Activated T-cell treated with anti-CD3 and anti-CD28 coated beads for 48 hours (primary cell): ENCODE results near the gene DMD.
"Not testable (repeated sequence)": the region's sequence is repeated elsewhere in the genome, so short reads cannot be mapped to it uniquely, and the experiment has no call there.

Source experiments
- DNase-seq: peaks from one replicate; pipeline ENCODE4 v3.0.0-alpha.2; 2020; ENCODE audit warnings: low read depth

The DMD gene

DNA sequence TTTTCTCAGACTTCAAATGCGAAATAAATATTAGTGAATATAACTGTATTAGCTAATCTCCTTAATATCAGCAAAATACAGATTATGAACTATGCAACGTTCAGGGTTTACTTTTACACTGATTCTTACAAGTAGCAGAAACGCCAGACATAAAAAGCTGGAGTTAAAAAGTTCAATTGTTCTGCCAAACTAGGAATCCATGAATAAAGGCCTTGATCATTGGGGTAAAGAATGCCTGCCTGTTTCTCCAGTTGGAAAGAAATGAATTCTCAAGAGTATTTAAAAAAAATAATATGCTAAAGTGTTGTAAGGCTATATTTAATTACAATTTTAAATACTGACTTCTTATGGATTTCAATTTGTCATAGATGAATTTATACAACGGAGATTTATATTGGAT lies 612.2 kb downstream of the DMD start:
- DNase-seq = no peak

DNA sequence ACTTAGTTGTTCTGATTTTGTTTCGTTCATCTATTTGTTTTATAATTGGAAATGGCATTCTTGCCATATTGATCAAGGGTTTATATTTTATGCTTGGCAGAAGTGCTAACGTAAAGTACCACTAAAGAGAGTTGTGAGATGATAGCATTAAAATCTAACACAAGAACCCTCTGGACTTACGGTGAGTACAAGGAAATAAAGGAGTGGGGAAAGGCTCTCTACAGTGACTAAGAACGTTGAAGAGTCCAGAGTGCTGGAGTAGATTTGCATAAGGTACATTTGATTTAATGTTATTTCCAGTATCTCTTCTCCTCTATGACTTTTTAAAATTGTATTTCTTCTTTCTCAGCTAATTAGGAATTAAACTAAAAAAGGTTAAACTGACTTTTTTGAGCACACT lies 612.6 kb downstream of the DMD start:
- DNase-seq = no peak

DNA sequence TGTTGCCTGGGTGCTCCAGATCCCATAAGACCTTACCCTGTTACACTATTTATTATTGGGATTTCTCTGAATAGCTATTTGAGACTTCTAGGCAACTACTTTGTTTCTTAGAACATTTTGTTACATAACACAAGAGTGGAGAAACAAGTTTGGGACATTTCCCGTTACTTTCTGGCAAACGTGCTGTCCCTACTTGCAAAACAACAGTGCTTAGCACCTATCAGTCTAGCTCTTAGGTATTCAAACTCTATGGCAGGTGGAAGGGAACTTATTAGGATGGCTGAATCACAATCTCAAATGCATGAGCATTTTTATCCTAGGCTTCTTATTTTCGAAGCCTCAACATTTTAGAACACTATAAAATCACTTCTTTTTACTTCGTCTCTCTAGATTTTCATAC lies 613.6 kb downstream of the DMD start:
- DNase-seq = no peak

DNA sequence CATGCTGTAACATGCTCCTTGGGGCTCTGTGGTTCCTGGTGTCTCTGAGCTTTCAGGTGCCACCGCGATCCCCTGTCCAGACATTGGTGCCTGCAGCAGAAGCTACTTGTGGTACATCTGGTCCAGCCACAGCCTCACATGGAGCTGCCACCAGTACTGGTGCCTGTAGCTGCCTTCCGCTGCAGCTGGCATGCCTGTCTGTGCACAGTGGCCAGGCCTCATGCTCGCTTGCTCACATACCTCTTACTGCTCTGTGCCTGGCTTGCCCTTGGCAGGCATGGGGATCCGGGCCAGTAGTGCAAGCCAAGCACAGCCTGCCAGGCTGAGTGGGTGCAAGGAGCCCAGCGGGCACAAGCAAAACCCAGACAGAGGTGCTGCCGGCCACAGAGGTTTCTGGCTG lies 618.6 kb downstream of the DMD start:
- no peak for DNase-seq

DNA sequence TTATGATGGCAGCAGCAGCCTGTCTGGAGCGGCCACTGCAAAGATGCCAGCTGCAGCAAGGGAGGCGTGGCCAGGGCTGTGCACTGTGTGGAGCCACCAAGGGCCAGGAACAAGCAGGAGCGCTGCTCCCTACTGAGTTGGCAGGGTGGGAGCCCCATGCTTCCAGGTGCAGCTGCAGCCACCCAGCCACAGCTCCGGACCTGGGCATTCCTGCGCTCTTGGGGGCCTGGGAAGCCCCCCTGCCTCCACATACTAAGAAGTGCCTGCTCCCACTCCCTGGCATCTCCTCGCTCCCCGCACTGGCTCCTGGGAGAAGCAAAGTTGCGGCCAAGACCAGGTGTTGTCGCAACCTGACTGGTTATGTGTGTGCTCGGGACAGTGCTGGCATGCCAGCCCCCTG lies 619.8 kb downstream of the DMD start:
- DNase-seq = no peak

DNA sequence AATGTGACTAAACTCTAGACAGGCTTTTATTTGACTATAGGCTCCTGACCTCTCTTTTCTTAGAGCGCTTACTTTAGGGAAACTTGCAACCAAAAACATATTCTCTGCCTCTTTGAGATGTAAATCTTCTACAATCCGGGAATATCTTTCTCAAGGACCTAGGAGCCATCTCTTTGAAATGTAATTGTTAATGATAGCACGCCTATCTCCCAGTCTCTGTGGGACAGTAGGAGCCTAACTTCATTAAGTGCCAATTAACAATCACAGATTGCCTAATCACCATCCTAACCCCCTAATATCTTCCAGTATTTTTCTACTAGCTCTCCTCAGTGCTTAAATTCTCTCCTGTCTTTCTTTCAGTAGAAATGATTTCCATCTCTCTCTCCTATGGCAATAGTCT lies 628.6 kb downstream of the DMD start:
- no peak for DNase-seq

DNA sequence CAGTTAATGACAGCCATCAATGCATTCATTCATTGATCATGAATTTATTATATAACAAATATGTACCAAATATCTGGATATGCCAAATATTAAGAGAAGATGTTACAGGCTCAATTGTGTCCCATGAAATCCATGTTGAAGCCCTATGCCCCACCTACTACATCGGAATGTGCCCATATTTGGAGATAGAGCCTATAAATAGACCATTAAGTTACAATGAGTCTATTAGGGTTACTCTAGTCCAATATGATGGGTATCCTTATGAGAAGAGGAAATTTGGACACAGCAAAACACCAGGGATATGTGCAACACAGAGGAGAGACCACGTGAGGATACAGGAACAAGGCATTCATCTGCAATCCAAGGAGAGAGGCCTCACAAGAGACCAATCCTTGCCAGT lies 634.5 kb downstream of the DMD start:
- no peak for DNase-seq

DNA sequence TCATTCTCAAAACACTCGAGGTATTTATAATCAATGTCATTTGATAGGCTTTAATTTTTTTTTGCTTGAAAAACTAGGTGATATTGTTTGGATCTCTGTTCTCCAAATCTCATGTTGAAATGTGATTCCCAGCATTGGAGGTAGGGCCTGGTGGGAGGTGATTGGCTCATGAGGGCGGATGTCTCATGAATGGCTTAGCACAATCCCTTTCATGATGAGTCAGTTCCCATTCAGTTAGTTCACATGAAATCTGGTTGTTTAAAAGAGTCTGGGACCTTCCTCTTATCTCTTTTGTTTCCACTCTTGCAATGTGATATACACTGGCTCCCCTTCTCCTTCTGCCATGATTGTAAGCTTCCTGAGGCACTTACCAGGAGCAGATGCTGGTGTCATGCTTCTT lies 638.7 kb downstream of the DMD start:
- no peak for DNase-seq

DNA sequence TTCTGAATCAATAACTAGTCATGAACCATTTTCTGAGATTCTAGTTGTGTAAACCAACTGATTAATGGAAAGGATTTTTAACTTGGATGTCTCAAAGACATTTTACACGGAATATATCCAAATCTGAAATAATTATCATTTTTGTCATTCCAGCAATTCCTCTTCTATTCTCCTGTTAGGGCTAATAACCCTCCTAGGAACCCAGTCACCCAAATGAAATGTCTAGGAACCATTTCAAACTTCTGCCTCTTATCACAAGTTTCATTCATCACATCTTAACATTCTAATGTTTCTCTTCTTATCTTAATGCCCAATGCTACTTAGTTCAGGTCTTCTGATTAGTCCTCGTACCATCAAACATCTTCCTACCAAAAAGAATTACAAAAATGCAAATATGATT lies 639.8 kb downstream of the DMD start:
- DNase-seq = no peak

DNA sequence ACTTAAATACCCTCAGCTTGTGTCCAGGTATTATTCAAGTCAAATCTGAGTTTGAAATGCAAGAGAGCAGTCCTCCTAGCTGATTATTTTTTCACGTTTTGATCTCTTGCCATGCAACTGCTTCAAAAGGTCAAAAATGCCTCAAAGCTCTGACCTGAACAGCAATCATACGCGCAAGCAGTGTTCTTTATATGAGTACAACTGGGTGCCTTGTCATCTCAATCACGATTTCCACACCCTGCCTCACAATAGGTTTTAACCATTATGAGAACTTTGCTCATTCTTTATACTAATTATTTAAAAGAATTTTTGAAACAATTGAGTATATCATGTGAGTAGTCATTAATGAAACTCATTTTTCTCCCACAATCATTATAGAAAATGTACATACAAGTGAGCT lies 649.1 kb downstream of the DMD start:
- no peak for DNase-seq

DNA sequence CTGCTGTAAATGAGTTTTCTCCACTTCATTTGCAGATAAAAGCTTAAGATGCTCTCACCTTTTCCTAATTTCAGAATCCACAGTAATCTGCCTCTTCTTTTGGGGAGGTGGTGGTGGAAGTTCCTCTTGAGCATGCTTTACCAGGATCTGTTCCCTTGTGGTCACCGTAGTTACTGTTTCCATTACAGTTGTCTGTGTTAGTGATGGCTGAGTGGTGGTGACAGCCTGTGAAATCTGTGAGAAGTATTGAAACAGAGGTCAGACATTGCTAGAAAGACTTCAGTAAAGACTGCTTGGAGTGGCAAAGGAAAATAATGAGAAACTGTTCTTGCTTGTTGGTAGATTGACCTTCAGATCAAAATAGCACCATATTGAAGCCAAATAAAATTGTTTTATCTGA lies 666.2 kb downstream of the DMD start:
- no peak for DNase-seq

DNA sequence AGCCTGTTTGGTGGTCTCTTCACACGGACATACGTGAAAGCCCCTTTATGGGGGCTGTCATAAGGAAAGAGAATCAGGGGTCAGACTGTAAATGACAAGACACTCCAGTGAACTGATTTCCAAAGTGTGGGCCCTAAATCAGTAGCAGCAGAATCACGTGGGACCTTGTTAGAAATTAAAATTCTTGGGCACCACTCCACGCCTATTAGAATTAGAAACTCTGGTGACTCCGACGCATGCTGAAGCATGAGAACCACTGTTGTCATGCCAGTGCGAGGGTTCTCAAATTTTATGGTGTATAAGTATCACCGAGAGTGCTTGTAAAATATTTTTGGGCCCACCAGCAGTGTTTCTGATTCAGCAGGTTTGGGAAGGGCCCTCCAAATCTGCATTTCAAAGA lies 672.8 kb downstream of the DMD start:
- no peak for DNase-seq

DNA sequence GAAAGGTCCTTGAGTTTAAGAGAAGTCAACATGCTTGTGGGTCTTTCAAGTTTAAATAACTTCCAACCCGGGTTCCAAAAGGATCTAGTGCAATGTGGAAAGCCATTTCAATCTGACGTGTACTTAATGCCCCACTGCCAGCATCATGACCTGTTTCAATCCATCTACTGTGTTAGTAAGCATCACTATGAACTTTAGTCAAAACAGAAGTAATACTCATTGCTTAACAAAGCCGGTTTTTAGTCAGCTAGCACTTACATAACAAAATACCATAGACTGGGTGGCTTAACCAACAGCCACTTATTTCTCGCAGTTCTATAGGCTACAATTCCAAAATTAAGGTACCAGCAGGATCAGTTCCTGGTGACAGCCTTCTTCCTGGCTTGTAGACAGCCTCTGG lies 677.5 kb downstream of the DMD start:
- no peak for DNase-seq

DNA sequence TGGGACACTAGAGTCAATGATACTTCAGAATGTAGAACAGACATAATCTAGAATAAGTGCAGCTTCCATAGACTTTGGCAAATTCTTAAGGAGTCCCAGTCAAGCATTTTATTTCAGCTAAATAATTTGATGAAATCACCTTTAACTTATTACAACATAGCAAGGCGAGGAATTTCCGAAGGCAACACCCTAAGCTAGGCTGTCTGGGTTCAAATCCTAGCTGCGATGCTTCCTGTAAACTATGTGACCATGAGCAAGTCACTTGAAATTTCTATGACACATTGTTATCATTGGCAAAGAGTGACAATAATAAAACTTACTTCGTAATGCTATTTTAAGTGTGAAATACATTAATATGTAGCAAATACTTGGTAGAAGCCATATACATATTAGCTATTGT lies 679.1 kb downstream of the DMD start:
- no peak for DNase-seq

DNA sequence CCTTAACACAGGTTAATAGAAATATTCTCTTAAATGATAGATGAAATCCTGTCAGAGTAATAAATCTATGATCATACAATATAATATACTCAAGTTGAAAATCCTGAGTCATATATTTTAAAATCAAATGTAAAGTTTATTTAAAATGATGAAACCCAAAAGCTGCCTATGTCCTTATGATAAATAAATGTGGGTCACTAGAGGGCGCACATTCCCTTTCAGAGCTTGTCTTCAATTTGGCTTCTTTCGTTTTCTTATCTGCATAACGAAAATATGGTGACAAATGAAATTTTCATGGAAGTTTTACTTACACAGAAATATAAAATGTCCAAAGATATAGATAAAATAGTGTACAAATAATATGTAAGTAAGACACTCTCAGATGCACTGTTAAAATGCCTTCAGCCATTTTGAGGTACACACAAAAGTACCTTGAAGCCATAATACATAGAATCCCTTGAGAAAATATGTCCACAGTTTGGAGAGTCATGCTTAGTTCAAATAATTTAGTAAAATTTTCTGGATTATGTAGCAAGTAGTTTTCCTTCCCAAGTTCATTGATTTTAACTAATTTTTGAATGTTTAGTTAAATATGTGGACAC lies 680.4 kb downstream of the DMD start:
- no peak for DNase-seq

DNA sequence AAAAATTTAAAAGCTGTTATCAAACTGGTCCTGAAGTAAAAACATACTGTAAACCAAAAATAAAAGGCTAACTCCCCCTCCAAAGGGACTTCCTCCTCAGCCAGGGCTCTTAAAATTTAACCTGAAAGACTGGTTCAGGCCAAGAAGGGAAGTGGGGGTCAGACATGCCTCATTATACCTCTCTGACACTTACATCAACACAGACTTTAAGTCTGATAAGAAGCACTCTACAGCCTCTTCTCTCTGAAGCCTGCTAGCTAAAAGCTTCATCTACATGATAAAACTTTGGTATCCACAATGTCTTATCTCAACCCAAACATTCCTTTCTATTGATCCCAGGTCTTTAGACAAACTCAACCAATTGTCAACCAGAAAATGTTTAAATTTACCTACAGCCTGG lies 682.9 kb downstream of the DMD start:
- not testable (repeated sequence) for DNase-seq

DNA sequence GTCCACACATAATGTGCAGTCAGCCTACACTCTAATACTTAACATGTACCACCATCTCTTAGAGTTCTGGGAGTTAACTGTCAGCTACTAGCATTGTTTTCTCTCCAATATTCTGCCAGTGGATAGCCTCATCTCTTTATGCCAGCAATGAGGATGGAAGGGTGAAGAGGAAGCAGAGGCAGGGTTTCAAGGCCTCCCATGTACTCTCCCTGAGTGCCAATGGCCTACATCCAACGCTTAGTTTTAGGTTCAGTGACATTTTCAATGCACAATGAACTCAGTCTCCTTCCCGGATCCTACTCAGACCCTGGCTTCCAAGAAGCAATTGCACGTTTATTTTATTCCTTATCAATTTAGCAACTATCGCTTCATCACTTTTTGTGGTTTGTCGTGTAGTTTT lies 686.1 kb downstream of the DMD start:
- DNase-seq = no peak

DNA sequence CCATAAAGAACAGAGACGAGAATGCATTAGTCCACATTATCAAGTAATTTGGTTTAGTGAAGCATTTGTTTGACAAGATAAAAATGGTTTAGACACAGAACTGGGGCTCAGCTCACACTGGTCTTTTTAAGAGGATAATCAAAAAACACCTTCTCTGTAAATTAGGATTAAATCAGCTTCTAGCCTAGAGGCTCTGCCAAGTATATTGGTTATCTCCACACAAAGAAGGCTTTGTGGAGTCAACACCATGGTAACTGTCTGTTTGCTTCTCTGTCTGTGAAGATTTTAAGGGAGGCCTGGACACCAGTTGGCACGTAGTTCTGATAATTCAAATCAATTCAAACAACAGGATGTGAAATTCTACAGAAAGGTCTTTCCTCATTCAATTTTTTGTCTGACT lies 687.0 kb downstream of the DMD start:
- DNase-seq = no peak

DNA sequence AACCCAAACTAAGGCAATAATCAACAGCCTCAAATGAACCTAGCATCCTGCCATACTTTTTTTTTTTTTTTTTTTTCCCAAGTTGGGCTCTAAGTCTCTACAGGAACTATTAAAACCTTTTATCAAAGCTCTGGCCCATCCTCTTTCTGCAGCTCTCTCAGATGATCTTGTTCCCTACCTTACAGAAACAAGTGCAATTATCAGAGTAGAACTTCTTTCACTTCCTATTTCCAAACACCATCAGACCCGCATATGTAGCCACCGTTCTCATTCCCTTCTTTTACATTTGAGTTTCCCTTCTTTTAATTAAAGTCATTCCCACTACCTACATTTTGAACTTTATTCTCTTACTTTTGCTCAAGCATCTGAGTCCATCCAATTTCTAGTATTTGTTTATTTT lies 690.6 kb downstream of the DMD start:
- no peak for DNase-seq

DNA sequence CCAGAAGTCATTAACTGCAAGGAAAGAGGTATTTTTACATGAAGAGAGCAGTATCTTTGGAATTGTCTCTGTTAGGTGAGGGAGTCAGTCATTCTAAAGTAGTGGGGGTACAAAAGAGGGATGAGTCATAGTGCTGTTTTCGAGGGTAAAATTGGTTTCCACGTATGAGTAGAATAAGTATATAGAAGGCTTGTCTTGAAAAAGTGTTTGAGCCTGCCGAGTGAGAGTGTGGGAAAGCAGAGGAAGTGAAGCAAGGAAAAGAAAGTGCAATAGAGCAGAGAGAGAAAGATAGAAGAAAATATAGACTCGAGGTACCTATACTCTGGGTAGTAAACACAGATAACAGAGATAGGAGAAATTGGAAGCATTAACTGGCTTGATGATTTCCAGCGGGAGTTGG lies 696.4 kb downstream of the DMD start:
- no peak for DNase-seq

DNA sequence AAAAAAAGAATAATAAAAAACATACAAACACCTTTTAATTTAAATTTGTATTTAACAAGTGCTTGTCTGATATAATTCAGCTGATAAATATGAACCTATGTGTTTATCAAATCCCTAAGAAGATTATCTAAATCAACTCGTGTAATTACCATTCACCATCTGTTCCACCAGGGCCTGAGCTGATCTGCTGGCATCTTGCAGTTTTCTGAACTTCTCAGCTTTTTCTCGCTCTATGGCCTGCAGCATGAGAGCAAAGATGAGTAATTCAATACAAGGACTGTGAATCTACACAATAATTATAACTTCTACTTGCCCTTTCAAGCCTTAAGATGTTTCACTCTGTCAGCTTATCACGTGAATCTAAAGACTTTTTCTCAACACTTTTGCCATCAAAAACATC lies 709.7 kb downstream of the DMD start:
- DNase-seq = no peak

DNA sequence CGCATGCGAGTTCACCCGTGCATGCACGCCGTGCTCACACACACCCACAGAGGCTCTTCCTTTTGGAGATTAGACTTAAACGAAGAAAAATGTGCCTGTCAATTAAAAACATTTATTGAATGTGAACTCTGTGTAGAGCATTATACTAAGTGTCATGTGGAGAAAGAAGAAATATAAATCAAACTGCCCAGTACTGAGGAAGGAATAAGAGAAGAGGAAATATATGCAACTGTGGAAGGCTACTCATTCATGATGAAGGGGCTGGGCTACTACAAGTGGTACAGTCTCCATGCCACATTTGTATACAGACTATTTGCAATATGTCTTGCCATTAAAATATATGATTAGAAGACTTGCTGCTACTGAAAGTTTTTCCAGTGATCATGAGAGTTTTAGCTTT lies 714.7 kb downstream of the DMD start:
- no peak for DNase-seq

DNA sequence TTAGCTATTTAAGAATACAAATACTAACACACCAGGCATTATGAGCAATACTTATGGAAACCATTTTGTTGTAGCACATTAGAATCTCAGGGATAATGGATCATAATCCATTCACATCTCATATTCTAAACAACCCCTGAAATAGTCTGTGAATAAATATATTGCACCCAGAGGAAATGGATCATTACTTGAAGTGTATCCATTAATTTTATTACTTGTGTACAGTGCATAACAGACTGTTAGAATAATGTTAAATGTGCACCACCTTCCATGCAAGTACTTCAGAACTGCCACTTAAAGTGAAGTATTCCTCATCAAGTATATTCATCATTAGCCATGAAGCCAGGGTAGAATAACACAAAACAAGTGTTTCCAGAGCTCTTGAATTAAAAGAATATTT lies 715.5 kb downstream of the DMD start:
- no peak for DNase-seq

DNA sequence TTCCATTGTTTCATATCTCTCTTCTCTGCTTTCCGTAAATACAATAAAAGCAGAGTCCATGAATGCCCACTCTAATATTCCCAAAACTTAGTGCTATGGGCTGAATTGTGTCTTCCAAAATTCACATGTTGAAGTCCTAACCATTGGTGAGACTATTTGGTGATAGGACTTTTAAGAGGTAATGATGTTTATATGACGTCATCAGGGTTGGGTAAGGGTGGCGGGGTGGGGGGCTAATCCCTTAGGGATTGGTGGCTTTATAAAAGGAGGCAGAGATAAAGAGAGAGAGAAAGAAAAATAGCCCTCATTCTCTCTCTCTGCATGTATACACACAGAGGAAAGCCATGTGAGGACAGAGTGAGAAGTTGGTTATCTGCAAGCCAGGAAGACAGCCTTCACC lies 722.2 kb downstream of the DMD start:
- DNase-seq = no peak

DNA sequence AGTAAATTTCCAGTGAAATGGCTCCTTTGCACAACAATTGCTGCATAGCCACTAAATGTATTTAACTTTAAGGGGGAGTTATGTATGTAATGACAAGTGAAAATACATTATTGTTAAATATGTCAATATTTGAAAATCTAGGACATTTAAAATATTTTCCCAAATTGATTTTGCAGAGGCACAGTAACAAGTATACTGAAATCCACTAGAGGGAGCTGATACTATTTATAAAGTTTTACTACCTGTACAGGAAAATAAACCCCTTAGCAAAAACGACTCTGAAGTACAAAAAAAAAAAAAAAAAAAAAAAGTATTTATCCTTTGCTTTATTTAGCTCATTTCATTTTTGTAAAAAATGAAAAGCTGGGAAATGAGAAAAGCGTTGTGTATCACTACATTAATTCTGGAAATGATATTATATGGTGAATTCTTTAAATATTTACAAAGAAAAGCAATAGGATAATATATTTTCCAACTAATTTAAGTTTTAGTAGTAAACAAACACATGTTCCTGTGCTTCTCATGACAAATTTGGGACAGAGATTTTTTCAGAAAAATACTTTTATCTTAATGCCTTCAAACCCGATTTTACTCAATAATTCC lies 727.7 kb downstream of the DMD start:
- DNase-seq = no peak
